IgD-negative memory B cell (primary cell): Measurements from ENCODE around the gene CSPG5. TPM values are rescaled to one million over a fixed set of nuclear protein-coding genes. Genes with fewer than 3 reads are reported as not detected.
A peak's percentile ranks its signal among the peaks of the same experiment; 100 is the strongest.

Source experiments
- H3K27ac Mint-ChIP-seq, 3 donors: one replicate each; pipeline ENCODE4 v1.8.0; 2020 to 2022; ENCODE audit warnings: mild to moderate bottlenecking in 3 of 3, mixed read lengths in 3 of 3, moderate library complexity in 1 of 3
- H3K27me3 Mint-ChIP-seq: one replicate; pipeline ENCODE4 v1.8.0; 2021; ENCODE audit warnings: mixed read lengths
- H3K36me3 Mint-ChIP-seq: one replicate; pipeline ENCODE4 v1.8.0; 2020; ENCODE audit warnings: mild to moderate bottlenecking, mixed read lengths
- H3K4me1 Mint-ChIP-seq, 3 donors: one replicate each; pipeline ENCODE4 v1.8.0; 2020 to 2022; ENCODE audit warnings: mixed read lengths in 3 of 3, mild to moderate bottlenecking in 1 of 3
- H3K4me3 Mint-ChIP-seq, 4 donors: one replicate each; pipeline ENCODE4 v1.8.0; 2020 to 2022; ENCODE audit warnings: mild to moderate bottlenecking in 4 of 4, mixed read lengths in 4 of 4, moderate library complexity in 3 of 4
- H3K9me3 Mint-ChIP-seq, 3 donors: one replicate each; pipeline ENCODE4 v1.8.0; 2020 to 2021; ENCODE audit warnings: mixed read lengths in 3 of 3, mild to moderate bottlenecking in 1 of 3
- polyA plus RNA-seq: library from polyadenylated mRNA; unstranded; fragments of 300-500 nt; fragmentation: Illumina TruSeq; gene quantifications from one replicate; pipeline ENCODE4 v1.2.3, GENCODE V29; 2021

The CSPG5 gene
- polyA plus RNA-seq, 1 donor from 2014 or later, result 0.41 TPM

DNA sequence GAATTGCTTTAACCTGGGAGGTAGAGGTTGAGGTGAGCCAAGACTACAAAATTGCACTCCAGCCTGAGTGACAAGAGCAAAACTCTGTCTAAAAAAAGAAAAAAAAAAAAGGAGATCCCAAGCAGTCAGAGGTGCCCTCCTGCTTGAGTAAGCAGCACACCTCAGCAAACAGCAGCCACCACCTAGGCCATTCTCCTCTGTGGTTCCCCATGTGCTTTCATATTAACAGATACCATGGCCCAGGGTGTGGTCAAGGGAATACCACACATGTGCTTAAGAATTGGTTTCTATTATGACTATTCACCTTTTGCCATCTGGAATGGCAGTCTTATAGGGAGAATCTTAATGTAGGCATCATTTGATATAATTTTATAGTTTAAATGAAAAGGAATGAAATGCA lies 24.7 kb upstream of the CSPG5 start:
- peaks cover 0 to 1% (median 0%) of the 10 kb centered on the region in 3 donors for H3K4me1 Mint-ChIP-seq
- H3K27me3 Mint-ChIP-seq, result no peaks in the 10 kb centered on the region
- peaks cover 7% of the 10 kb centered on the region for H3K36me3 Mint-ChIP-seq
- no peak overlapping the region for H3K4me3 Mint-ChIP-seq
- H3K27ac Mint-ChIP-seq, result no peak overlapping the region
- H3K9me3 Mint-ChIP-seq, result no peaks in the 10 kb centered on the region

DNA sequence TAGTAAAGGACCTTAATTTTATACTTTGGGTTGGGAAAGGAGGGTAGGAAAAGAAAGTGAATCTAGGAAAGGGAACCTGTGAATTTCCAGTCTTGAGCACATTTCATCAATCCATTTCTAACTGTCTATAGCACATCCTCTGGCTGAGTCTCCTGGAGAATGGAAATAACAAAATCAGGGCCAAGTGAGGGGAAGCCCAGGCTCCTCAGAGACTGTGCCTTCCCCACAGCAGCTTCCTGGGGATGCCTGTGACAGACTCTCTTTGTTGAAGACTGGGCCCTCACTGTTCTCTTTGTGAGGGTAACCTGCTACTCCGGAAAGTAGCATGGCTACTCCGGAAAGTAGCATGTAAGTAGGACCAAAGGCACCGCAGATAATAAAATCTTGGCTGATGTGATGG lies 22.6 kb upstream of the CSPG5 start:
- H3K4me3 Mint-ChIP-seq, result peak overlapping the region in 1 of 4 donors; percentile 39
- H3K9me3 Mint-ChIP-seq, result no peaks in the 10 kb centered on the region
- peak overlapping the region in 1 of 3 donors; percentile 39 for H3K27ac Mint-ChIP-seq
- peaks cover 9% of the 10 kb centered on the region for H3K36me3 Mint-ChIP-seq
- no peaks in the 10 kb centered on the region for H3K27me3 Mint-ChIP-seq
- peaks cover 0 to 1% (median 0%) of the 10 kb centered on the region in 3 donors for H3K4me1 Mint-ChIP-seq

- no peaks in the 10 kb centered on the region for H3K27me3 Mint-ChIP-seq
- no peak overlapping the region for H3K4me3 Mint-ChIP-seq
- H3K4me1 Mint-ChIP-seq, result no peaks in the 10 kb centered on the region
- H3K9me3 Mint-ChIP-seq, result no peaks in the 10 kb centered on the region
- peaks cover 4% of the 10 kb centered on the region for H3K36me3 Mint-ChIP-seq
- H3K27ac Mint-ChIP-seq, result no peak overlapping the region
These were observed 16.1 kb upstream of the CSPG5 start for GRCh38 chr3:47594792-47595191.

GRCh38 chr3:47592066-47592795 lies 13.6 kb upstream of the CSPG5 start:
- Mint-ChIP-seq H3K27ac (peak overlapping the region in 2 of 3 donors; percentile 46 to 62), H3K9me3 (no peaks in the 10 kb centered on the region), H3K4me1 (no peaks in the 10 kb centered on the region), H3K4me3 (no peak overlapping the region), H3K36me3 (peaks cover 5% of the 10 kb centered on the region), H3K27me3 (no peaks in the 10 kb centered on the region)

DNA sequence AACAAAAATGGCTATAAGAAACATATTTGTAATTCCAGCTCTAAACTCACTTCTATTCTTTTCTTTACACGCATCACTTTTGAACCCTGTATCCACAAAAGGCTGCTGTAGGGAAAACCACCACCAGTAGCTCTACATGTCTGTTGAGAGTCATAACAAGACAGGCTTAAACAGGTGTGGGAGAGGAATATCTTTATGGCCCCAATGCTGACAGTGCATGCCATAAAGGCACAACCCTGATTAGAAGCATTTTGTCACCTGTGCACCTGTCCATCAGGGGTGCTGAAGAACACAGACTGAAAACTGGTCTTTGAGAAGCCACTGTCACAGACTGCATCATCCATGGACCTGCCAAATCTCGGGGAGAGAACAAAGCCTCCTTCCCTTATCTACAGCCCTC lies 11.6 kb upstream of the CSPG5 start:
- no peaks in the 10 kb centered on the region for H3K27me3 Mint-ChIP-seq
- H3K36me3 Mint-ChIP-seq, result peaks cover 10% of the 10 kb centered on the region
- no peaks in the 10 kb centered on the region for H3K9me3 Mint-ChIP-seq
- H3K27ac Mint-ChIP-seq, result no peak overlapping the region
- no peak overlapping the region for H3K4me3 Mint-ChIP-seq
- no peaks in the 10 kb centered on the region for H3K4me1 Mint-ChIP-seq

DNA sequence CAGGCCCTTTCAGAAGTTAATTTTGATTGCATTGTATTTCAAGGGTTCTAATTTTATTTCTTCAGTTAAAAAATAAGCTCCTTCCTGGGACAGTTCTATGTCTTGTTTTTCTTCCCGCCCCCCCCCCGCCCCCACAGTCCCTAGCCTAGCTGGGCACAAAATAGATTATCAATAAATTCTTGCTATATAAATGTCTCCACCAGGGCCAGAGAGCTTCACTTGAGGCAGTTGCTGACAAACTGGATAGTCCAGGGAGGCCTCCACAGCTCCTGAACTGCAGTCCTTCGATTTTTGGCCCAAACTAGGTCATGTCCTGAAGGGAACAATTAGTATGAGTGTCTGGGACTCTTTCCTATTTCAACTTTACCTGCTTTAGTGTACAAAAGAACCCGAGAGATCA lies 9.9 kb upstream of the CSPG5 start:
- H3K4me1 Mint-ChIP-seq, result no peaks in the 10 kb centered on the region
- no peaks in the 10 kb centered on the region for H3K27me3 Mint-ChIP-seq
- peak overlapping the region in 1 of 3 donors; percentile 53 for H3K27ac Mint-ChIP-seq
- no peak overlapping the region for H3K4me3 Mint-ChIP-seq
- H3K9me3 Mint-ChIP-seq, result no peaks in the 10 kb centered on the region
- H3K36me3 Mint-ChIP-seq, result peaks cover 10% of the 10 kb centered on the region

GRCh38 chr3:47588053-47588452 lies 9.4 kb upstream of the CSPG5 start:
- Mint-ChIP-seq H3K4me3 (no peak overlapping the region), H3K9me3 (no peaks in the 10 kb centered on the region)

DNA sequence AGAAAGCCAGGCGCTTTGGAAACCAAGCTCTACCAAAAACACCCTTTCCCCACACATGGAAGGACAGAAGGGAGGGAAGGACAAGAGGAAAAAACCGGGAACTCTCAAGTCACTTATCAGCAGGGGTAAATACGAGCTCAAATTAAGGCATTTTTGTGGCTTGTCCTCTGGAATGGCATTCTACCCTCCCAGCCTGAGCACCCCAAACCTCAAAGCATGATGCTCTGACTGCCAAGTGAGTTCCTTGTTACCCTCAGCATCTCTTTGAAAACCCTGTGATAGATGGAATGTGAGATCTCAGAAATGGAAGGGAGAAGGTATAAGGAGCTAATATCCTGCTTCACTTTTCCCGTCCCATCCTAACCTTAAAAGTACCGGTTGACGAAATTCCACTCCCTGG lies 8.1 kb upstream of the CSPG5 start:
- H3K4me1 Mint-ChIP-seq, result no peaks in the 10 kb centered on the region
- peaks cover 10% of the 10 kb centered on the region for H3K36me3 Mint-ChIP-seq
- H3K27me3 Mint-ChIP-seq, result no peaks in the 10 kb centered on the region
- H3K4me3 Mint-ChIP-seq, result no peak overlapping the region
- no peaks in the 10 kb centered on the region for H3K9me3 Mint-ChIP-seq
- H3K27ac Mint-ChIP-seq, result no peak overlapping the region

More at GRCh38 chr3:47588053-47588452, 9.4 kb upstream of the CSPG5 start:
- Mint-ChIP-seq H3K4me1 (no peaks in the 10 kb centered on the region), H3K27ac (peak overlapping the region in 1 of 3 donors; percentile 32), H3K27me3 (no peaks in the 10 kb centered on the region), H3K36me3 (peaks cover 10% of the 10 kb centered on the region)

DNA sequence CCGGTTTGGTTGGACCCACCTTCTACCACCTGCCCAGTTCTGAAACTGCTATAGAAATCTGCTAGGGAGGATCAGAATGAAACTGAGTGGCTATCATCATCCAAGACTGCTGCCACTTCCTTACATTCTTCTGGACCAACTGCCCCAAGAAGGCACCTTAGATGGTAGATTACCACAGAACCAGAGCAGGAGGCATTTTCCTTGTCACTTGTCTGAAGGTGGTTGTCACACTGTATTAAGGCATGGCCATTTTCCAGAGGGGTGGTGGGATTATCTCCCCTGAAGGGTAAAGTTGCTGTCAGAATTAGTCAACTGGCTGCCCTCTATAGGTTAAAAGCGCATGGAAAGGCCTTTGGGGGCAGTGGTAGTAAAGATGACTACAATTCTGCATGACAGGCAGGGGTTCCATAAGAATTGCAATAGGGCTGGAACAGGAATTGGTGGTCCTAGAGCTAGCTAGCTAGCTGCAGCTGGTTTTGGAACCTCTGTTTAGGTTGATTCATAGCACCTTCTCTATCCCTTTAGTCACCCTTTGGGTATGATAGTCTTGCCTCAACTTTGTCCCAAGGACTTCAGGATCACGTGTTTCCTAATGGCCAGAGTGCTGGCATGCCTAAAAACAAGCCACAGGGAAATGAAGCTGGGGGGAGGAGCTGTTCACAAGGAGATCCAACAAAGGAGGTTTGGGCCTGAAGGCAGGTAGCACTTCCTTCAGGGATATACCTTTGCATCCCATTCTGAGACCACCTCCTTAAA lies 4.8 kb upstream of the CSPG5 start:
- Mint-ChIP-seq H3K27me3 (peaks cover 12% of the 10 kb centered on the region), H3K9me3 (no peaks in the 10 kb centered on the region), H3K4me3 (no peak overlapping the region), H3K4me1 (peaks cover 0 to 5% (median 2%) of the 10 kb centered on the region in 3 donors), H3K27ac (peak overlapping the region in 1 of 3 donors; percentile 53), H3K36me3 (peaks cover 6% of the 10 kb centered on the region)

- Mint-ChIP-seq H3K4me1 (peaks cover 0 to 5% (median 2%) of the 10 kb centered on the region in 3 donors), H3K4me3 (peak overlapping the region in 1 of 4 donors; percentile 50), H3K9me3 (no peaks in the 10 kb centered on the region), H3K27me3 (peaks cover 15% of the 10 kb centered on the region), H3K27ac (peak overlapping the region in 1 of 3 donors; percentile 29), H3K36me3 (peaks cover 6% of the 10 kb centered on the region)
These were observed 3.2 kb upstream of the CSPG5 start for GRCh38 chr3:47581835-47582234.

- peaks cover 6% of the 10 kb centered on the region for H3K36me3 Mint-ChIP-seq
- H3K27me3 Mint-ChIP-seq, result peaks cover 18% of the 10 kb centered on the region
- no peaks in the 10 kb centered on the region for H3K9me3 Mint-ChIP-seq
- peak overlapping the region in 1 of 4 donors; percentile 50 for H3K4me3 Mint-ChIP-seq
- peak overlapping the region in 1 of 3 donors; percentile 15 for H3K27ac Mint-ChIP-seq
- H3K4me1 Mint-ChIP-seq, result peaks cover 0 to 5% (median 2%) of the 10 kb centered on the region in 3 donors
These were observed 2.8 kb upstream of the CSPG5 start for GRCh38 chr3:47581422-47581821.

GRCh38 chr3:47580481-47580880 lies 1.8 kb upstream of the CSPG5 start:
- H3K27ac Mint-ChIP-seq, result peak overlapping the region in 1 of 3 donors; percentile 36
- H3K4me3 Mint-ChIP-seq, result peak overlapping the region in 2 of 4 donors; percentile 63 to 75
- peaks cover 0 to 5% (median 3%) of the 10 kb centered on the region in 3 donors for H3K4me1 Mint-ChIP-seq
- H3K27me3 Mint-ChIP-seq, result peaks cover 19% of the 10 kb centered on the region
- H3K9me3 Mint-ChIP-seq, result no peaks in the 10 kb centered on the region
- peaks cover 2% of the 10 kb centered on the region for H3K36me3 Mint-ChIP-seq

- H3K9me3 Mint-ChIP-seq, result no peaks in the 10 kb centered on the region
- peaks cover 21% of the 10 kb centered on the region for H3K27me3 Mint-ChIP-seq
- H3K4me1 Mint-ChIP-seq, result peaks cover 0 to 5% (median 3%) of the 10 kb centered on the region in 3 donors
- H3K27ac Mint-ChIP-seq, result peak overlapping the region in 2 of 3 donors; percentile 6 to 36
- H3K36me3 Mint-ChIP-seq, result peaks cover 1% of the 10 kb centered on the region
- H3K4me3 Mint-ChIP-seq, result peak overlapping the region; percentile 29 to 77 (median 64)
These were observed 1.2 kb upstream of the CSPG5 start for GRCh38 chr3:47579875-47580274.

DNA sequence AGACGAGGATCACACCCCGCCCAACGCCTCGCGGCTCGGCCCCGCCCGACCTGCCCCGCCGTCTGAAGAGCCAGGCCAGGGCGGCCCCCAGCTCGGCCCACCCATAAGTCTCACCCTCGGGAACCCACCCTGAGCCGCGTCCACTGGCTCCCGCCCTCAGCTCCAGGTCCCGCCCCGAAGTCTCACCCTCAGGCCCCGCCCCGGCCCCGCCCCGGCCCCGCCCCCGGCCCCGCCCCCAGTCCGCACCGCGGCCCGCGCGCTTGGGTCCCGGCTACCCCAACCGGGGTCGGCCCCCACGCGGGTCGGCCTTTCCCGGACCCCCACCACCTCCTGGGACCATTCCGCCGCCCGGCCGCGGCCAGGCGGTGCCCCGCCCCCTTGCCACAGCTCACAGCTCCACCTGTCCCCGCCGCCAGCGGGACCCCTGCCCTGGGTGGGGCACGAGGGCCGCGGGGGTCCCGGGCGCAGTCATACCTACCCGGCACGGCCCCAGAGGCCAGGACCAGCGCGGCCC lies 489 bp downstream of the CSPG5 start:
- H3K9me3 Mint-ChIP-seq, result no peaks in the 10 kb centered on the region
- H3K27ac Mint-ChIP-seq, result no peak overlapping the region
- peaks cover 0 to 5% (median 3%) of the 10 kb centered on the region in 3 donors for H3K4me1 Mint-ChIP-seq
- peaks cover 1% of the 10 kb centered on the region for H3K36me3 Mint-ChIP-seq
- peaks cover 24% of the 10 kb centered on the region for H3K27me3 Mint-ChIP-seq
- peak overlapping the region in 3 of 4 donors; percentile 70 to 87 (median 84) for H3K4me3 Mint-ChIP-seq

DNA sequence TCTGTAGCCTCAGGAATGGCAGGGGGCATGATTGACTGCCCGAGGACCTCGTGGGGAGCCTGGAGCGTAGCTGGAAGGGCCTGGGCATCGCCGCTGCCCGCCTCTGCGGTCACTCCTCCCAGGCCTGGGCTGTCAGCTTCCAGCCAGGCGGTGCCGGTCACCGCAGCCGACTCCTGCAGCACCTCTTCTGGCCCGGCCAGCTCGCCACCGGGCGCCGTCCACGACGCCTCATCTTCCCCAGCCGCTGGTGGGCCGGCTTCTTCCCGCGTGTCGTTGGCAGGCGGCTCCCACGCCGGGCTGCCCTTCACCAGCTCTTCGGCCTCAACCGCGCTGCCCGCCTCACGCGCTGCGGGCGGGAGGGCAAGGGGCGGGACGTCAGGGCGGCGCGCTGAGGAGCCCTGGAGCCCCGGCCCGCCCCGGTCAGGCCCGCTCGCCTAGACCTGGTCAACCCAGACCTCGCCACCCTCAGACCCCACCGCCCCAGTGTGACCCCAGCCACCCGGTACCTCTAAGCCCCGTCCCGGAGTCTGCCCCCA lies 1.0 kb downstream of the CSPG5 start:
- no peak overlapping the region for H3K27ac Mint-ChIP-seq
- peaks cover 0 to 5% (median 3%) of the 10 kb centered on the region in 3 donors for H3K4me1 Mint-ChIP-seq
- H3K9me3 Mint-ChIP-seq, result no peaks in the 10 kb centered on the region
- H3K27me3 Mint-ChIP-seq, result peaks cover 29% of the 10 kb centered on the region
- peak overlapping the region in 3 of 4 donors; percentile 70 to 87 (median 84) for H3K4me3 Mint-ChIP-seq
- peaks cover 1% of the 10 kb centered on the region for H3K36me3 Mint-ChIP-seq
